ENCODE data around the gene ZNF689.

DNA sequence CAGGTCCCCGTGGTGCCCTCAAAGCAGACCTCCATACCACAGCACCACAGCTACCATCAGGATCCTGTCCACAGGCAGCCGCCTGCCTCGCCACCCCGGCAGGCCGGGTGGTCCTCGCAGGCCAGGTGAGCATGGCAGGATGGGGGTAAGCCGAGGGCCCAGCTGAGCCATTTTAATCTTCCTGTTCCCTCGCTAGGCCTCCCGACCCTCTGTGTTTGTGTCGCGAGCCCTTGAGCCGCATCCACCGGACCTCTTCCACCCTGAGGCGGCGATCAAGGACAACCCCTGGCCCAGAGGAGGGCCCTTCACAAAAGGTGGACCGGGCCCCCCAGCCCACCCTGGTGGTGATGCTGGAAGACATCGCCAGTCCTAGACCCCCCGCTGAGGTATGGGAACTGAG lies 42.5 kb upstream of the ZNF689 start:
- no peak for TF ChIP-seq EZH2phosphoT487 (IDR thresholded peaks at IDR 0.05; ENCODE audit: low read length)
- TF ChIP-seq, protein P1, sequence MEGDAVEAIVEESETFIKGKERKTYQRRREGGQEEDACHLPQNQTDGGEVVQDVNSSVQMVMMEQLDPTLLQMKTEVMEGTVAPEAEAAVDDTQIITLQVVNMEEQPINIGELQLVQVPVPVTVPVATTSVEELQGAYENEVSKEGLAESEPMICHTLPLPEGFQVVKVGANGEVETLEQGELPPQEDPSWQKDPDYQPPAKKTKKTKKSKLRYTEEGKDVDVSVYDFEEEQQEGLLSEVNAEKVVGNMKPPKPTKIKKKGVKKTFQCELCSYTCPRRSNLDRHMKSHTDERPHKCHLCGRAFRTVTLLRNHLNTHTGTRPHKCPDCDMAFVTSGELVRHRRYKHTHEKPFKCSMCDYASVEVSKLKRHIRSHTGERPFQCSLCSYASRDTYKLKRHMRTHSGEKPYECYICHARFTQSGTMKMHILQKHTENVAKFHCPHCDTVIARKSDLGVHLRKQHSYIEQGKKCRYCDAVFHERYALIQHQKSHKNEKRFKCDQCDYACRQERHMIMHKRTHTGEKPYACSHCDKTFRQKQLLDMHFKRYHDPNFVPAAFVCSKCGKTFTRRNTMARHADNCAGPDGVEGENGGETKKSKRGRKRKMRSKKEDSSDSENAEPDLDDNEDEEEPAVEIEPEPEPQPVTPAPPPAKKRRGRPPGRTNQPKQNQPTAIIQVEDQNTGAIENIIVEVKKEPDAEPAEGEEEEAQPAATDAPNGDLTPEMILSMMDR (IDR thresholded peaks at IDR 0.05; ENCODE audit: low read length): no peak
- no peak for TF ChIP-seq EZH2 (optimal IDR thresholded peaks at IDR 0.05; ENCODE audit: low read depth, low read length)
